Astrocyte of the spinal cord (primary cell): ENCODE data around the gene NDUFS5.

Experiments
- DNase-seq: peaks from one replicate; pipeline ENCODE4 v3.0.0; 2011; ENCODE audit warnings: low read depth, low spot score
- H3K4me3 ChIP-seq: 2 replicates; pipeline ENCODE4 v1.5.1; 2011; ENCODE audit warnings: low read depth, mild to moderate bottlenecking, low read length, moderate library complexity
- CTCF ChIP-seq: IDR thresholded peaks from 2 replicates; pipeline ENCODE4 v1.5.1; 2012; ENCODE audit warnings: low read depth, mild to moderate bottlenecking, low read length, inconsistent platforms
- in situ Hi-C: cut with HindIII; loops from 2 replicates; pipeline ENCODE4 v1.10.0; 2017; ENCODE audit warnings: low sequenced_read_pairs

NDUFS5 gene

DNA sequence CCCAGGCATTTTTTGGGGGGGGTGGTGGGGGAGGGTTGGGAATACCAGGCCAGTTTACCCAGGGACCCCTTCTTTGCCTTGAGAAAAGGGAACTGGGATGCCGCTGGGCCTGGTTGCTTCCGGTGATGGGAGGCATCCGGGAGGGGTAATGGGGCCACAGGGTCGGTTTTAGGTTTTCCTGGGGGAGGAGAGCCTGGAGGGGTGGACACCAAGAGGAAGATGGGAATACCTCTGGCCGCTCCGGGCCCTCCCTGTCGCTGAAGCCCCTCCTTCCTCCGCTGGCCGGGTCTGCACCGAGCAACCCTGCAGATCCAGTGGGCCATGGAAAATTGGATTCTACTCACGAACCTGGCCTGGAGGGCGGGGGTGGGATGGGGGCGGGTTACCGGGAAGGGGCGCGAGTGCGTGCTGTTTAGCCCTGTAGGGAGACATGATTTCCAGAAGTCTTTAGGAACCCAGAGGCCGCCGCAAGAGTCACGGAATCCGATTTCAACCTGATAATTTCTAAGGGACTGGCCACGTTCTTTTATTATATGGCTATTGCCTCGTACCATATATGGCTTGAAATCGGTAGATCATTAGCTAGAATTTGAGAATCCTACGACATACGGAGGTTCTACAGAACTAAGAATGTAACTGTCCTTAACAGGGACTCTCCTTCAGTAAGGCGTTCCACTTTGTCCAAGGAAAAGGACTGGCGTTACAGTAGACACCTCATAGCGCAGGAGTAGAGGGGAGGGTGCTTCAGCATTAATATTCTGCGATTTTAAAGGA is 34.3 kb upstream of the NDUFS5 start:
- in situ Hi-C loops = no loop called here
- no peak for TF ChIP-seq CTCF
- peak overlapping the region; percentile 91 for H3K4me3 ChIP-seq
- no peak for DNase-seq

- TF ChIP-seq CTCF = no peak
- H3K4me3 ChIP-seq = peak overlapping the region; percentile 91
- in situ Hi-C loops = no loop called here
- DNase-seq = no peak
Measured at GRCh38 chr1:38992412-38993111, 33.6 kb upstream of the NDUFS5 start.

- in situ Hi-C loops = no loop called here
Measured at GRCh38 chr1:38994196-38994595, 32.0 kb upstream of the NDUFS5 start.

GRCh38 chr1:38997034-38997900 is 28.9 kb upstream of the NDUFS5 start:
- H3K4me3 ChIP-seq = no peak overlapping the region
- TF ChIP-seq CTCF = no peak
- in situ Hi-C loops = no loop called here
- DNase-seq = no peak

More at GRCh38 chr1:38994196-38994595, 32.0 kb upstream of the NDUFS5 start:
- TF ChIP-seq CTCF = no peak
- no peak for DNase-seq
- no peak overlapping the region for H3K4me3 ChIP-seq

DNA sequence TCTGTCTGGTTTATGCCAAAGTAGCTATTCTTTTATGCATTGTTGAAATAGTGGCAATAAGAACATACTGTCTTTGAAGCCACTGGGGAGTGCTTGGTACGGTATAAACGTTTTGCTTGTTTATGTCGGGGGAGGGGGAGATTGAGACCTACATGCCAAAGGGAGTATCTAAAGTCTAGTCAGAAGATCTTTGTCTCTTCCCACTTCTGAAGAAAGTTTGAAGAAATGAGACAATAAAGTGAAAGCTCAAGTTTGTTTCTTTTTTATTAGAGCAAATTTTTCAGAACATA is 28.3 kb upstream of the NDUFS5 start:
- no peak for TF ChIP-seq CTCF
- no peak overlapping the region for H3K4me3 ChIP-seq
- no peak for DNase-seq
- in situ Hi-C loops = no loop called here
